Astrocyte (in vitro differentiated cells and primary cell): ENCODE measurements around the gene ADARB2. TPM values are rescaled to one million over a fixed set of nuclear protein-coding genes. Genes with fewer than 3 reads are reported as not detected.

Experiments
- DNase-seq: peaks from one replicate; pipeline ENCODE4 v3.0.0-alpha.2; 2010; ENCODE audit warnings: low read depth
- FAIRE-seq: peaks from 2 replicates; lab custom pipeline; 2011; peaks lifted over from hg19 to GRCh38; lab: Jason Lieb, UNC
- H2AFZ ChIP-seq: 2 replicates; pipeline ENCODE4 v1.6.0; 2012; ENCODE audit warnings: low read depth, low read length, inconsistent platforms
- H3K27ac ChIP-seq: 2 replicates; pipeline ENCODE4 v1.5.1; 2011; ENCODE audit warnings: low read depth, low read length, inconsistent platforms
- H3K27me3 ChIP-seq: 2 replicates; pipeline ENCODE4 v1.6.0; 2011; ENCODE audit warnings: low read length, inconsistent platforms; ENCODE audit not compliant: insufficient read depth
- H3K36me3 ChIP-seq: 2 replicates; pipeline ENCODE4 v1.5.1; 2011; ENCODE audit warnings: low read length, inconsistent platforms; ENCODE audit not compliant: insufficient read depth
- H3K4me1 ChIP-seq: 2 replicates; pipeline ENCODE4 v1.5.1; 2011; ENCODE audit warnings: low read length, inconsistent platforms; ENCODE audit not compliant: insufficient read depth
- H3K4me2 ChIP-seq: 2 replicates; pipeline ENCODE4 v1.6.0; 2012; ENCODE audit warnings: low read length, inconsistent platforms
- H3K4me3 ChIP-seq: 2 replicates; pipeline ENCODE4 v1.5.1; 2011; ENCODE audit warnings: low read depth, mild to moderate bottlenecking, low read length, inconsistent platforms; ENCODE audit not compliant: insufficient read depth
- H3K79me2 ChIP-seq: 2 replicates; pipeline ENCODE4 v1.6.0; 2012; ENCODE audit warnings: mild to moderate bottlenecking, low read length, inconsistent platforms; ENCODE audit not compliant: insufficient read depth
- H3K9ac ChIP-seq: 2 replicates; pipeline ENCODE4 v1.6.0; 2012; ENCODE audit warnings: mild to moderate bottlenecking, low read length, inconsistent platforms
- H3K9me3 ChIP-seq: 2 replicates; pipeline ENCODE4 v1.5.1; 2012; ENCODE audit warnings: low read depth, mild to moderate bottlenecking, low read length, inconsistent platforms; ENCODE audit not compliant: insufficient read depth
- H4K20me1 ChIP-seq: 2 replicates; pipeline ENCODE4 v1.6.0; 2012; ENCODE audit warnings: low read length, inconsistent platforms; ENCODE audit not compliant: insufficient read depth
- H3K27ac Mint-ChIP-seq: one replicate; pipeline ENCODE4 v1.8.0; 2021; ENCODE audit warnings: mild to moderate bottlenecking, mixed read lengths; ENCODE audit not compliant: unreplicated experiment
- H3K27me3 Mint-ChIP-seq: one replicate; pipeline ENCODE4 v1.8.0; 2021; ENCODE audit warnings: low read depth, mixed read lengths; ENCODE audit not compliant: unreplicated experiment
- H3K36me3 Mint-ChIP-seq: one replicate; pipeline ENCODE4 v1.8.0; 2021; ENCODE audit warnings: low read depth, mixed read lengths; ENCODE audit not compliant: unreplicated experiment
- H3K4me1 Mint-ChIP-seq: one replicate; pipeline ENCODE4 v1.8.0; 2021; ENCODE audit warnings: low read depth, mixed read lengths; ENCODE audit not compliant: unreplicated experiment
- H3K4me3 Mint-ChIP-seq: one replicate; pipeline ENCODE4 v1.8.0; 2021; ENCODE audit warnings: mild to moderate bottlenecking, moderate library complexity, mixed read lengths; ENCODE audit not compliant: unreplicated experiment
- H3K9me3 Mint-ChIP-seq: one replicate; pipeline ENCODE4 v1.8.0; 2021; ENCODE audit warnings: mild to moderate bottlenecking, mixed read lengths; ENCODE audit not compliant: unreplicated experiment
- CTCF ChIP-seq: IDR thresholded peaks from 2 replicates; pipeline ENCODE4 v1.5.1; 2011; ENCODE audit warnings: low read depth, mild to moderate bottlenecking, inconsistent platforms, low read length, moderate library complexity; ENCODE audit not compliant: insufficient read depth
- EZH2 ChIP-seq: IDR thresholded peaks from 2 replicates; pipeline ENCODE4 v1.6.1; 2012; ENCODE audit warnings: mild to moderate bottlenecking, low read length, inconsistent platforms; ENCODE audit not compliant: insufficient read depth
- total RNA-seq: library from RNA; stranded (reverse); gene quantifications from 2 replicates; pipeline ENCODE4 v1.2.1, GENCODE V29; 2021

The ADARB2 gene
- total RNA-seq, 1 donor from 2014 or later = 0.18 TPM

GRCh38 chr10:1519391-1519790 lies 217.9 kb downstream of the ADARB2 start:
- Histone ChIP-seq H3K36me3 (no peaks in the 10 kb centered on the region), H4K20me1 (no peaks in the 10 kb centered on the region), H3K27me3 (no peaks in the 10 kb centered on the region), H3K4me3 (no peak overlapping the region), H3K4me1 (no peaks in the 10 kb centered on the region), H3K9me3 (peaks cover 30% of the 10 kb centered on the region), H3K9ac (no peak overlapping the region), H3K4me2 (no peak overlapping the region), H3K27ac (no peak overlapping the region), H3K79me2 (no peaks in the 10 kb centered on the region), H2AFZ (no peak overlapping the region)
- no peak for TF ChIP-seq CTCF
- TF ChIP-seq EZH2 = no peak
- H3K9me3 Mint-ChIP-seq = peaks cover 1% of the 10 kb centered on the region
- no peak overlapping the region for H3K27ac Mint-ChIP-seq
- DNase-seq (no peak), FAIRE-seq (no peak)
- H3K36me3 Mint-ChIP-seq = no peaks in the 10 kb centered on the region
- H3K27me3 Mint-ChIP-seq = peaks cover 26% of the 10 kb centered on the region
- H3K4me1 Mint-ChIP-seq = peaks cover 20% of the 10 kb centered on the region
- H3K4me3 Mint-ChIP-seq = no peak overlapping the region

DNA sequence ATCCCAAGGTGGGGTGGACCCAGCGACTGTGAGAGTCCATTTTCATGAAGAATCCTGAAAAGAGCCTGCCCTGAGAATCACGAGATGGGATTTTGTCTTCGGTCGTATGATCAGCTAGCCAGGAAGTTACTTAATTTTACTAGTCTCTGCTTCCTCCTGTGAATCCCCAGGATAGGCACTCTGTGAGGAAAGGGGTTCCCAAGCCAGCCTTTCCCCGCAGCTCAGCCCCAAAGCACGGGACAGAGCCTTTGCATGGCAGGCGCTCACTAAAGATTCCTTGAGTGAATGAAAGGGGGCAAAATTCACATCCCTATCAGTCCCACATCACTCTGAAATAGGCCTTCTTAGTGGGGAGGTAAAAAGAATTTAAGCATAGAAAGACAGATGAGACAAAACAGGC lies 219.6 kb downstream of the ADARB2 start:
- H3K79me2 ChIP-seq = no peaks in the 10 kb centered on the region
- H3K27me3 Mint-ChIP-seq = peaks cover 36% of the 10 kb centered on the region
- no peak overlapping the region for H3K4me3 ChIP-seq
- H3K36me3 Mint-ChIP-seq = no peaks in the 10 kb centered on the region
- H3K27ac ChIP-seq = no peak overlapping the region
- H3K9me3 ChIP-seq = peaks cover 33% of the 10 kb centered on the region
- H3K9me3 Mint-ChIP-seq = peaks cover 1% of the 10 kb centered on the region
- no peak for DNase-seq
- no peak overlapping the region for H2AFZ ChIP-seq
- no peak for TF ChIP-seq CTCF
- no peak for TF ChIP-seq EZH2
- H3K4me3 Mint-ChIP-seq = no peak overlapping the region
- H3K9ac ChIP-seq = no peak overlapping the region
- no peak overlapping the region for H3K4me2 ChIP-seq
- H3K36me3 ChIP-seq = no peaks in the 10 kb centered on the region
- no peaks in the 10 kb centered on the region for H4K20me1 ChIP-seq
- no peak overlapping the region for H3K27ac Mint-ChIP-seq
- H3K4me1 ChIP-seq = no peaks in the 10 kb centered on the region
- H3K4me1 Mint-ChIP-seq = peaks cover 17% of the 10 kb centered on the region
- no peak for FAIRE-seq
- H3K27me3 ChIP-seq = no peaks in the 10 kb centered on the region

DNA sequence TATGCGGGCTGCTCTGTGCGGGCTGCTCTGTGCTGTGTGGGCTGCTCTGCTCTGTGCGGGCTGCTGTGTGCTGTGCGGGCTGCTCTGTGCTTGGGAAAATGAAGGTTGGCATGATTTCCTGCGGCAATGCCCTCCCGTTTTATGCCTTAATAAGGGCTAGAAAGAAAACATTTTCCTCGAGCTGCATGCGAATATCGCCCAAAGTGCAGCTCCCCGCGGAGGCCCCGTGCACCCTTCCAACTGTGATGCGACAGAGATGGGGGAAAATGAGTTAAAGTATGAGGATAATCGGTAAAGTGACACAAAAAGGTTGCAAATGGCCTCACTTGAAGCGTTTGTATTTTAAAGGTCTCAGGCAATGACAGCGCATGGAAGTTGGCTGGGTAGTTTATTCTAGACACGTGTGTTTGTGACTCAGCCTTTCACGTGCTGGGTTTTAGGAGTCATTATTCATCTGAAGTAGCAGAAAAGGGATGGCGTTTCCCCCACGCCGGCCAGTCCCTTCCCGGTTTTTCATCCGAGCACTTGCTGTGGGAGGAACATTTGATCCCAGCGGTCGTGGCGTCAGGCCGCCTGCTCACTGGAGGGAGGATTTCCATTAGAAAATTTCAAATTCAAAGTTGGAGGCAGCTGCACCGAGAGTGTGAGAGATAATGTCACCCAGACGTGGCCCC lies 220.7 kb downstream of the ADARB2 start:
- no peak overlapping the region for H2AFZ ChIP-seq
- H3K4me3 ChIP-seq = no peak overlapping the region
- Mint-ChIP-seq H3K36me3 (no peaks in the 10 kb centered on the region), H3K27ac (no peak overlapping the region), H3K9me3 (peaks cover 5% of the 10 kb centered on the region), H3K4me3 (no peak overlapping the region), H3K27me3 (peaks cover 39% of the 10 kb centered on the region), H3K4me1 (peaks cover 7% of the 10 kb centered on the region)
- no peak for DNase-seq
- no peak overlapping the region for H3K27ac ChIP-seq
- no peaks in the 10 kb centered on the region for H4K20me1 ChIP-seq
- H3K79me2 ChIP-seq = no peaks in the 10 kb centered on the region
- TF ChIP-seq CTCF = no peak
- no peak for TF ChIP-seq EZH2
- no peaks in the 10 kb centered on the region for H3K36me3 ChIP-seq
- FAIRE-seq = no peak
- H3K27me3 ChIP-seq = no peaks in the 10 kb centered on the region
- no peaks in the 10 kb centered on the region for H3K4me1 ChIP-seq
- H3K4me2 ChIP-seq = no peak overlapping the region
- peaks cover 34% of the 10 kb centered on the region for H3K9me3 ChIP-seq
- no peak overlapping the region for H3K9ac ChIP-seq
